ENCODE measurements around the gene SH3YL1. TPM values are rescaled to one million over a fixed set of nuclear protein-coding genes. Genes with fewer than 3 reads are reported as not detected.

SH3YL1 gene
- total RNA-seq, 3 donors from 2014 or later (not counting 1 experiment from before 2014, with no cell fraction given), result 28.3 to 42.2 (median 32.3) TPM

DNA sequence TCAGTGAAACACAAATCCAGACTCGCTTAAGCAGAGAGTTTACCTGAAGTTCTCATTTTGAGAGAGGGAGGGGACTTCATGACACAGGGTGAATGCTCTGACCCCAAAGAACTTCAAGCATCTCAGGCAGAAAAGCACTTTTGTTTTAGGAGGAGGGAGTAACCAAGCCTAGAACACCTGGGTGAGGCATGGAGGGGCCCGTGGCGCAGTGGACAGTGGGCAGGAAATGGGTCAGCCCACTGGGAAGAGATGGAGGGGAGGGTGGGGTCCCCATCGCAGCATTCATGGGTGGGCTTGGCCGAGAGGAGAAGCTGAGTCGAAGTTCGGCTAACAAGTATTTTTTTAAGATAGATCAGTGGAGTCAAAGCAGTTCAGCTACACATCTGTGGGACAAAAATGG is 67.9 kb downstream of the SH3YL1 start:
- no peaks in the 10 kb centered on the region for H3K9me3 Mint-ChIP-seq
- ATAC-seq (no peak), DNase-seq (no peak)
- H3K27me3 Mint-ChIP-seq (ENCODE audit: low read depth in 2 of 2), result no peaks in the 10 kb centered on the region
- H3K27ac ChIP-seq (ENCODE audit: low read length), result no peak overlapping the region
- peaks cover 42% of the 10 kb centered on the region for H3K4me1 ChIP-seq (ENCODE audit: control insufficient read depth, insufficient read depth, low read length)
- TF ChIP-seq, protein P1, sequence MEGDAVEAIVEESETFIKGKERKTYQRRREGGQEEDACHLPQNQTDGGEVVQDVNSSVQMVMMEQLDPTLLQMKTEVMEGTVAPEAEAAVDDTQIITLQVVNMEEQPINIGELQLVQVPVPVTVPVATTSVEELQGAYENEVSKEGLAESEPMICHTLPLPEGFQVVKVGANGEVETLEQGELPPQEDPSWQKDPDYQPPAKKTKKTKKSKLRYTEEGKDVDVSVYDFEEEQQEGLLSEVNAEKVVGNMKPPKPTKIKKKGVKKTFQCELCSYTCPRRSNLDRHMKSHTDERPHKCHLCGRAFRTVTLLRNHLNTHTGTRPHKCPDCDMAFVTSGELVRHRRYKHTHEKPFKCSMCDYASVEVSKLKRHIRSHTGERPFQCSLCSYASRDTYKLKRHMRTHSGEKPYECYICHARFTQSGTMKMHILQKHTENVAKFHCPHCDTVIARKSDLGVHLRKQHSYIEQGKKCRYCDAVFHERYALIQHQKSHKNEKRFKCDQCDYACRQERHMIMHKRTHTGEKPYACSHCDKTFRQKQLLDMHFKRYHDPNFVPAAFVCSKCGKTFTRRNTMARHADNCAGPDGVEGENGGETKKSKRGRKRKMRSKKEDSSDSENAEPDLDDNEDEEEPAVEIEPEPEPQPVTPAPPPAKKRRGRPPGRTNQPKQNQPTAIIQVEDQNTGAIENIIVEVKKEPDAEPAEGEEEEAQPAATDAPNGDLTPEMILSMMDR (IDR thresholded peaks at IDR 0.05), result no peak
- intact Hi-C loops (cut with micrococcal nuclease), result no loop called here
- H3K9me3 ChIP-seq (ENCODE audit: control insufficient read depth, insufficient read depth, low read length), result peaks cover 4% of the 10 kb centered on the region
- no peak overlapping the region for H3K4me3 ChIP-seq (ENCODE audit: low read length)
- H3K4me3 Mint-ChIP-seq, result no peak overlapping the region
- no peaks in the 10 kb centered on the region for H3K36me3 ChIP-seq (ENCODE audit: control insufficient read depth, insufficient read depth, low read length)
- 84% methylated on average over 7 of the region's 7 CpGs for WGBS (ENCODE audit: insufficient coverage)
- H3K36me3 Mint-ChIP-seq, result no peaks in the 10 kb centered on the region
- no peaks in the 10 kb centered on the region for H3K27me3 ChIP-seq (ENCODE audit: control insufficient read depth, insufficient read depth, low read length)
- H3K27ac Mint-ChIP-seq, result peak overlapping the region; percentile 51 to 91
- peaks cover 42 to 47% of the 10 kb centered on the region in 2 donors for H3K4me1 Mint-ChIP-seq

DNA sequence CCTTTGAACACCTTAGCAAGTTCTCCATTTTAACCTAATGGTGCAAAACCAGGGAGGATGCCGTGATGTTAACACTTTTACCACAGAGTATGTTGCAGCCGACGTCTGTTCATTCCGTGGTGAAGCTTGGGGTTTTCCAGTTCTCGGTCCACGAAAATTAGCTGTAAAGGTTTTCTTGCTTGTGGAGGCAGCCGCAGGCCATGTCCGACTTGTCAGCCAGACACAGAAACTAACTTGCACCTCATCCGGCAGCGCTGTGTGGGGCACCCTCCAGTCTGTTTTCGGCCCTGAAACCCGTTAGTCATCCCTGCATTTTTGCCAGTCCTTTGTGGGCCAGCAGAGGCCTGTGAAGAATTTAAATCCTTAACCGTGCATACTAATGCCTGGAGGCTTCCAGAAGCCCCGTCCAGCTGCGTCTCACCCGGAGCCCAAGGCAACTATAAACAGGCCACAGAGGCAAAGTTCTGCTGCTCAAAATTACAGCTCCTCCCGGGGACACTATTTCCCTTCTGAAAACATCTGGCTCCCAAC is 70.6 kb downstream of the SH3YL1 start:
- Histone ChIP-seq H3K9me3 (ENCODE audit: control insufficient read depth, insufficient read depth, low read length) (peaks cover 2% of the 10 kb centered on the region), H3K27me3 (ENCODE audit: control insufficient read depth, insufficient read depth, low read length) (no peaks in the 10 kb centered on the region), H3K36me3 (ENCODE audit: control insufficient read depth, insufficient read depth, low read length) (no peaks in the 10 kb centered on the region), H3K27ac (ENCODE audit: low read length) (peak overlapping the region; percentile 59), H3K4me1 (ENCODE audit: control insufficient read depth, insufficient read depth, low read length) (peaks cover 34% of the 10 kb centered on the region), H3K4me3 (ENCODE audit: low read length) (no peak overlapping the region)
- H3K27ac Mint-ChIP-seq, result peak overlapping the region; percentile 83 to 91
- peak; percentile 69 to 84 for DNase-seq
- peaks cover 41% of the 10 kb centered on the region in 2 donors for H3K4me1 Mint-ChIP-seq
- no peaks in the 10 kb centered on the region for H3K36me3 Mint-ChIP-seq
- TF ChIP-seq, protein P1 (IDR thresholded peaks at IDR 0.05), result no peak
- intact Hi-C loops (cut with micrococcal nuclease), result loop anchor here (1.0 to 5.0 kb wide), 6 partner anchors 17 to 244 kb away; partner anchors contain the start of genes ACP1 and SH3YL1
- WGBS (ENCODE audit: insufficient coverage), result 35% methylated on average over 16 of the region's 17 CpGs
- peak; percentile 87 to 92 (median 89) for ATAC-seq
- H3K27me3 Mint-ChIP-seq (ENCODE audit: low read depth in 2 of 2), result no peaks in the 10 kb centered on the region
- peaks cover 0 to 2% of the 10 kb centered on the region in 2 donors for H3K9me3 Mint-ChIP-seq
- peak overlapping the region; percentile 84 for H3K4me3 Mint-ChIP-seq

DNA sequence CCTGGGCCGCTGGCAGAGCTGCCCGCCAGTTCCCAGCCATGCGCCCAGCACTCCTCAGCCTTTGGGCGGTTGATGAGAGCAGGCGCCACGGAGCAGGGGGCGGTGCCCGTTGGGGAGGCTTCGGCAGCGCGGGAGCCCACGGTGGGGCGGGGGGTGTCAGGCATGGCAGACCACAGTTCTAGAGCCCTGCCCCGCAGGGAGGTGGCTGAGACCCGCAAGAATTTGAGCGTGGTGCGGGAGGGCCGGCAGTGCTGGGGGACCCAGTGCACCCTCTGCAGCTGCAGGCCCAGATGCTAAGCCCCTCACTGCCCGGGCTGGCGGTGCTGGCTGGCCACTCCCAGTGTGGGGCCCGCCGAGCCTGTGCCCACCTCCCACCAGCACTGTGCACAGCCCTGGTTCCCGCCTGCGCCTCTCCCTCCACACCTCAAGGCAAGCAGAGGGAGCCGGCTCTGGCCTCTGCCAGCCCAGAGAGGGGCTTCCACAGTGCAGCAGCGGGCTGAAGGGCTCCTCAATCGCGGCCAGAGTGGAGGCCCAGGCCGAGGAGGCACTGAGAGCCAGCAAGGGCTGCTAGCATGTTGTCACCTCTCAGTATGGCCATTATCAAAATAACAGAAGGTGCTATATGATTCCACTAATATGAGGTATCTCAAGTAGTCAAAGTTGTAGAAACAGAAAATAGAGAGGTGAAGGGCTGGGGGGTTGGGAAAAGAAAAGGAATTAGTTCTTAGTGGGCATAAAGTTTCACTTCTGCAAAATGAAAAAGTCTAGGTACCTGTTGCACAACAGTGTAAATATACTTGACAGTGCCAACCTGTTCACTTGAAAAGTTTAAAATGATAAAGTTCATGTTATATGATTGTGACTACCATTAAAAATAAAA is 72.3 kb downstream of the SH3YL1 start:
- peaks cover 41% of the 10 kb centered on the region in 2 donors for H3K4me1 Mint-ChIP-seq
- peaks cover 1% of the 10 kb centered on the region for H3K36me3 ChIP-seq (ENCODE audit: control insufficient read depth, insufficient read depth, low read length)
- no peak overlapping the region for H3K27ac Mint-ChIP-seq
- H3K36me3 Mint-ChIP-seq, result peaks cover 8% of the 10 kb centered on the region
- TF ChIP-seq, protein P1 (IDR thresholded peaks at IDR 0.05), result no peak
- intact Hi-C loops (cut with micrococcal nuclease), result loop anchor here (2.0 to 5.0 kb wide), 4 partner anchors 25 to 246 kb away; partner anchors contain the start of genes ACP1 and SH3YL1
- peaks cover 3 to 8% of the 10 kb centered on the region in 2 donors for H3K9me3 Mint-ChIP-seq
- H3K4me3 Mint-ChIP-seq, result no peak overlapping the region
- 88% methylated on average over 29 of the region's 29 CpGs for WGBS (ENCODE audit: insufficient coverage)
- no peak for DNase-seq
- peaks cover 9% of the 10 kb centered on the region for H3K9me3 ChIP-seq (ENCODE audit: control insufficient read depth, insufficient read depth, low read length)
- H3K27ac ChIP-seq (ENCODE audit: low read length), result no peak overlapping the region
- no peak overlapping the region for H3K4me3 ChIP-seq (ENCODE audit: low read length)
- ATAC-seq, result no peak
- peaks cover 34% of the 10 kb centered on the region for H3K4me1 ChIP-seq (ENCODE audit: control insufficient read depth, insufficient read depth, low read length)
- no peaks in the 10 kb centered on the region for H3K27me3 Mint-ChIP-seq (ENCODE audit: low read depth in 2 of 2)
- H3K27me3 ChIP-seq (ENCODE audit: control insufficient read depth, insufficient read depth, low read length), result no peaks in the 10 kb centered on the region
